ENCODE results near the gene OR6C2.
"Not testable (repeated sequence)": the region's sequence is repeated elsewhere in the genome, so short reads cannot be mapped to it uniquely, and the experiment has no call there.

DNA sequence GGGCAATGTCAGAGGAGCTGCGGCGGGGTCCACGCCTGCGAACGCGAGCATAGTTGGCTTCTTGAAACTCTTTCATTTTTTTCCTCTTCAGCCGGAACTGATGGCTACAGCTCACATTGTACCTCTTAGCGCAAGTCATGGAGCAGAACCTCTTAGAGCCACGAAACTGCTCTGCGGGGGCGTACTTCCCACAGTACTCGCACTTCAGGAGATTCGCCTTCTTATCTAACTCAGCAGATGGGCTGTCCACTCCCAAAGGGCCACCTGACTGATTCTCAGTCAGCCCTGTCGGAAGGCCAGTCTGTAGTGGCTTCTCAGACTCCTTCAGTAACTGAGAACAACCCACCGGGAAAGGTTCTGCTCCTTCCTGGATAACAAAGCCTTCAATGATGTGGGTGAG lies 31.7 kb upstream of the OR6C2 start:
- TF ChIP-seq EZH2phosphoT487 (IDR thresholded peaks at IDR 0.05; ENCODE audit: insufficient read depth, low read depth); EZH2 (IDR thresholded peaks at IDR 0.05; ENCODE audit: insufficient read depth, poor library complexity, severe bottlenecking): not testable (repeated sequence)

Data from GM23248 (cell line).